ENCODE data around the gene SLC40A1. TPM values are rescaled to one million over a fixed set of nuclear protein-coding genes. Genes with fewer than 3 reads are reported as not detected.

Gene SLC40A1
- total and polyA plus RNA-seq, 2 of the 13 experiments (the other 11 are each of a cell fraction or from before 2014, with no cell fraction given) = 10.6 to 24.9 TPM

DNA sequence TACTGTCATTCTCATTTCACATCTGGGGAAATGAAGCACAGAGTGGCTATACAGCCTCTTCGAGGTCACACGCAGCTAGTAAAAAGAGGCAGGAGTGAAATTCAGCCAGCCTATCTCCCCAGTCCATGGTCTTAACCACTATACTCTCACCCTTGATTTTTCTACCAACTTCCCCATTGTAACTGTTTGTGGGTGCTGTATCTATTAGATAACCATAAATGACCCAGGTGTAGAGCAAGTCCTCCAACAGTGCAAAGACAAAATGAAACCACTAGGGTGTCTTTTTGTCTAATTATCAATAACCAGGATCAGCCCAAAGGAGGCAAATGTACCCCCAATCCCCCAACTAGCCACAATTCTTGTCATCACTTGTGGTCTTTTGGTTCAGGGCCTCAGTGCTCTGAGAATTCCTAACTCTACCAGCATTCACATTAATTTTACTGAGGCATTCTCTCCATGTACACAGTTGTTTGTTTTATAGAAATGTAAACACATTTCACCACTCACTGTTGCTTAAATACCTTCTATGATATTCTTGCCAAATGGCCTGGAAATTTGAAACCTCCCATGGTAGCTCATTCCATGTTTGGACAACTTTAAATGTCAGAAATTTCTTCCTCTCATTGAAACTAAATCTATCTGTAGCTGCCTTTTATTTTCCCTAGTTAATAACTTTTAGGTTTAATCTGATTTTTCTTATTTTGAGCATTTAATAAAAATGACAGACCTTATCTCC lies 58.7 kb downstream of the SLC40A1 start (continued):
- 0 out of 2 replicates have a peak, but pooled peaks have one; percentile 19 for TF ChIP-seq SMYD3 (CRISPR knock-in tag; IDR thresholded peaks at IDR 0.05)
- TF ChIP-seq FOXP1 (IDR thresholded peaks at IDR 0.05) = peak; percentile 91
- TF ChIP-seq FOXP1 (CRISPR knock-in tag; IDR thresholded peaks at IDR 0.05) = peak; percentile 90
- TF ChIP-seq, protein P1, sequence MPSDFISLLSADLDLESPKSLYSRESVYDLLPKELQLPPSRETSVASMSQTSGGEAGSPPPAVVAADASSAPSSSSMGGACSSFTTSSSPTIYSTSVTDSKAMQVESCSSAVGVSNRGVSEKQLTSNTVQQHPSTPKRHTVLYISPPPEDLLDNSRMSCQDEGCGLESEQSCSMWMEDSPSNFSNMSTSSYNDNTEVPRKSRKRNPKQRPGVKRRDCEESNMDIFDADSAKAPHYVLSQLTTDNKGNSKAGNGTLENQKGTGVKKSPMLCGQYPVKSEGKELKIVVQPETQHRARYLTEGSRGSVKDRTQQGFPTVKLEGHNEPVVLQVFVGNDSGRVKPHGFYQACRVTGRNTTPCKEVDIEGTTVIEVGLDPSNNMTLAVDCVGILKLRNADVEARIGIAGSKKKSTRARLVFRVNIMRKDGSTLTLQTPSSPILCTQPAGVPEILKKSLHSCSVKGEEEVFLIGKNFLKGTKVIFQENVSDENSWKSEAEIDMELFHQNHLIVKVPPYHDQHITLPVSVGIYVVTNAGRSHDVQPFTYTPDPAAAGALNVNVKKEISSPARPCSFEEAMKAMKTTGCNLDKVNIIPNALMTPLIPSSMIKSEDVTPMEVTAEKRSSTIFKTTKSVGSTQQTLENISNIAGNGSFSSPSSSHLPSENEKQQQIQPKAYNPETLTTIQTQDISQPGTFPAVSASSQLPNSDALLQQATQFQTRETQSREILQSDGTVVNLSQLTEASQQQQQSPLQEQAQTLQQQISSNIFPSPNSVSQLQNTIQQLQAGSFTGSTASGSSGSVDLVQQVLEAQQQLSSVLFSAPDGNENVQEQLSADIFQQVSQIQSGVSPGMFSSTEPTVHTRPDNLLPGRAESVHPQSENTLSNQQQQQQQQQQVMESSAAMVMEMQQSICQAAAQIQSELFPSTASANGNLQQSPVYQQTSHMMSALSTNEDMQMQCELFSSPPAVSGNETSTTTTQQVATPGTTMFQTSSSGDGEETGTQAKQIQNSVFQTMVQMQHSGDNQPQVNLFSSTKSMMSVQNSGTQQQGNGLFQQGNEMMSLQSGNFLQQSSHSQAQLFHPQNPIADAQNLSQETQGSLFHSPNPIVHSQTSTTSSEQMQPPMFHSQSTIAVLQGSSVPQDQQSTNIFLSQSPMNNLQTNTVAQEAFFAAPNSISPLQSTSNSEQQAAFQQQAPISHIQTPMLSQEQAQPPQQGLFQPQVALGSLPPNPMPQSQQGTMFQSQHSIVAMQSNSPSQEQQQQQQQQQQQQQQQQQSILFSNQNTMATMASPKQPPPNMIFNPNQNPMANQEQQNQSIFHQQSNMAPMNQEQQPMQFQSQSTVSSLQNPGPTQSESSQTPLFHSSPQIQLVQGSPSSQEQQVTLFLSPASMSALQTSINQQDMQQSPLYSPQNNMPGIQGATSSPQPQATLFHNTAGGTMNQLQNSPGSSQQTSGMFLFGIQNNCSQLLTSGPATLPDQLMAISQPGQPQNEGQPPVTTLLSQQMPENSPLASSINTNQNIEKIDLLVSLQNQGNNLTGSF (CRISPR knock-in tag; IDR thresholded peaks at IDR 0.05) = no peak
- TF ChIP-seq ZNF788 (CRISPR knock-in tag; IDR thresholded peaks at IDR 0.05; ENCODE audit: borderline replicate concordance) = no peak
- TF ChIP-seq ZKSCAN8 (CRISPR knock-in tag; IDR thresholded peaks at IDR 0.05; ENCODE audit: borderline replicate concordance) = 0 out of 2 replicates have a peak, but pooled peaks have one; percentile 11
- TF ChIP-seq RARG (CRISPR knock-in tag; IDR thresholded peaks at IDR 0.05; ENCODE audit: low read depth) = no peak
- TF ChIP-seq ZFAT (CRISPR knock-in tag; conservative IDR thresholded peaks at IDR 0.05) = no peak
- TF ChIP-seq KAT2B (IDR thresholded peaks at IDR 0.05; ENCODE audit: borderline replicate concordance, low read depth, low read length) = no peak
- TF ChIP-seq, protein P2, sequence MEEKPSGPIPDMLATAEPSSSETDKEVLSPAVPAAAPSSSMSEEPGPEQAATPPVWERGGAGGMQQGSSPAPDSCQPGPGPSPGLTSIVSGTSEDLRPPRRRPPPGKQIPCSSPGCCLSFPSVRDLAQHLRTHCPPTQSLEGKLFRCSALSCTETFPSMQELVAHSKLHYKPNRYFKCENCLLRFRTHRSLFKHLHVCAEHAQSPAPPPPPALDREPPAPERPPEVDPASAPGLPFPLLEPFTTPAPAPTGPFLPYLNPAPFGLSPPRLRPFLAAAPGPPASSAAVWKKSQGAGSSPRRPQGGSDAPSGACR (CRISPR knock-in tag; IDR thresholded peaks at IDR 0.05) = no peak
- no peak for TF ChIP-seq ZEB1 (IDR thresholded peaks at IDR 0.05; ENCODE audit: insufficient replicate concordance, low read depth)
- no peak for TF ChIP-seq ZNF160 (CRISPR knock-in tag; IDR thresholded peaks at IDR 0.05)
- no peak for TF ChIP-seq ZNF24 (IDR thresholded peaks at IDR 0.05)
- no peak for TF ChIP-seq ZFX (CRISPR knock-in tag; IDR thresholded peaks at IDR 0.05; ENCODE audit: low read depth)
- TF ChIP-seq ZFP36L2 (CRISPR knock-in tag; IDR thresholded peaks at IDR 0.05) = no peak
- TF ChIP-seq CBX2 (IDR thresholded peaks at IDR 0.05; ENCODE audit: low read depth, low read length) = no peak
- no peak for TF ChIP-seq CBX2 (CRISPR knock-in tag; IDR thresholded peaks at IDR 0.05; ENCODE audit: low read depth)
- TF ChIP-seq ZNF616 (CRISPR knock-in tag; IDR thresholded peaks at IDR 0.05; ENCODE audit: low read depth) = no peak
- no peak for TF ChIP-seq BHLHE40 (IDR thresholded peaks at IDR 0.05; ENCODE audit: low read length)
- TF ChIP-seq ZNF558 (CRISPR knock-in tag; IDR thresholded peaks at IDR 0.05; ENCODE audit: borderline replicate concordance) = no peak
- TF ChIP-seq REPIN1 (CRISPR knock-in tag; IDR thresholded peaks at IDR 0.05; ENCODE audit: borderline replicate concordance, low read depth) = no peak
- TF ChIP-seq, protein P3, sequence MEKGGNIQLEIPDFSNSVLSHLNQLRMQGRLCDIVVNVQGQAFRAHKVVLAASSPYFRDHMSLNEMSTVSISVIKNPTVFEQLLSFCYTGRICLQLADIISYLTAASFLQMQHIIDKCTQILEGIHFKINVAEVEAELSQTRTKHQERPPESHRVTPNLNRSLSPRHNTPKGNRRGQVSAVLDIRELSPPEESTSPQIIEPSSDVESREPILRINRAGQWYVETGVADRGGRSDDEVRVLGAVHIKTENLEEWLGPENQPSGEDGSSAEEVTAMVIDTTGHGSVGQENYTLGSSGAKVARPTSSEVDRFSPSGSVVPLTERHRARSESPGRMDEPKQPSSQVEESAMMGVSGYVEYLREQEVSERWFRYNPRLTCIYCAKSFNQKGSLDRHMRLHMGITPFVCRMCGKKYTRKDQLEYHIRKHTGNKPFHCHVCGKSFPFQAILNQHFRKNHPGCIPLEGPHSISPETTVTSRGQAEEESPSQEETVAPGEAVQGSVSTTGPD (CRISPR knock-in tag; IDR thresholded peaks at IDR 0.05) = no peak
- no peak for TF ChIP-seq ZNF20 (CRISPR knock-in tag; IDR thresholded peaks at IDR 0.05)
- no peak for TF ChIP-seq POLR2G (IDR thresholded peaks at IDR 0.05; ENCODE audit: low read depth, low read length)
